ENCODE results near the gene TMPRSS9. TPM values are rescaled to one million over a fixed set of nuclear protein-coding genes. Genes with fewer than 3 reads are reported as not detected.
A peak's percentile ranks its signal among the peaks of the same experiment; 100 is the strongest.

The TMPRSS9 gene
- total and polyA plus RNA-seq, 11 donors: 0.09 to 0.19 TPM; not detected in 9

DNA sequence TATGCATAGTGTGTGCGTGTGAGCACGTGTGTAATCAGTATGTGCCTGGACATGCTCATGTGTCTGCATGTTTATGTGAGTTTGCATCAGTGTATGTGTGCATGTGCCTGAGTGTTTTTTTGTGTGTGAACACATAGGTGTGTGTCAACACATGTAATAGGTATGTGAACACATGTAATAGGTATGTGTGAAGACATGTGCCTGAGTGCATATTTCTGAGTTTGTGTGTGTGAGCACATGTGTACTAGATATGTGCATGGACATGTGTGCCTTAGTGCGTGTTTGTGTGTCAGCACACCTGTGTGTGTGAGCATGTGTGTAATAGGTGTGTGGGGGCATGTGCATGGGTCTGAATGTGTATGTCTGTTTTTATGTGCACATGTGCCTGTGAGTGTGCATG is 24.2 kb upstream of the TMPRSS9 start:
- 64 to 98% (median 90%) methylated on average over 3 of the region's 3 CpGs for WGBS, 4 donors
- H3K27me3 ChIP-seq: no peaks in the 10 kb centered on the region
- no peak overlapping the region for H3K27ac ChIP-seq
- no peaks in the 10 kb centered on the region for H3K9me3 ChIP-seq
- intact Hi-C loops (cut with DNase I): no loop called here
- no peak for ATAC-seq
- peaks cover 0 to 25% (median 20%) of the 10 kb centered on the region in 12 donors for H3K4me1 ChIP-seq
- no peak for DNase-seq
- peaks cover 0 to 28% (median 11%) of the 10 kb centered on the region in 9 donors for H3K36me3 ChIP-seq
- no peak for TF ChIP-seq POLR2A (IDR thresholded peaks at IDR 0.05)
- TF ChIP-seq, protein P1, sequence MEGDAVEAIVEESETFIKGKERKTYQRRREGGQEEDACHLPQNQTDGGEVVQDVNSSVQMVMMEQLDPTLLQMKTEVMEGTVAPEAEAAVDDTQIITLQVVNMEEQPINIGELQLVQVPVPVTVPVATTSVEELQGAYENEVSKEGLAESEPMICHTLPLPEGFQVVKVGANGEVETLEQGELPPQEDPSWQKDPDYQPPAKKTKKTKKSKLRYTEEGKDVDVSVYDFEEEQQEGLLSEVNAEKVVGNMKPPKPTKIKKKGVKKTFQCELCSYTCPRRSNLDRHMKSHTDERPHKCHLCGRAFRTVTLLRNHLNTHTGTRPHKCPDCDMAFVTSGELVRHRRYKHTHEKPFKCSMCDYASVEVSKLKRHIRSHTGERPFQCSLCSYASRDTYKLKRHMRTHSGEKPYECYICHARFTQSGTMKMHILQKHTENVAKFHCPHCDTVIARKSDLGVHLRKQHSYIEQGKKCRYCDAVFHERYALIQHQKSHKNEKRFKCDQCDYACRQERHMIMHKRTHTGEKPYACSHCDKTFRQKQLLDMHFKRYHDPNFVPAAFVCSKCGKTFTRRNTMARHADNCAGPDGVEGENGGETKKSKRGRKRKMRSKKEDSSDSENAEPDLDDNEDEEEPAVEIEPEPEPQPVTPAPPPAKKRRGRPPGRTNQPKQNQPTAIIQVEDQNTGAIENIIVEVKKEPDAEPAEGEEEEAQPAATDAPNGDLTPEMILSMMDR (IDR thresholded peaks at IDR 0.05): no peak
- no peak overlapping the region for H3K4me3 ChIP-seq

- no peak overlapping the region for H3K27ac ChIP-seq
- H3K9me3 ChIP-seq: no peaks in the 10 kb centered on the region
- H3K4me1 ChIP-seq: peaks cover 0 to 20% (median 12%) of the 10 kb centered on the region in 12 donors
- H3K36me3 ChIP-seq: peaks cover 0 to 37% (median 18%) of the 10 kb centered on the region in 9 donors
- H3K4me3 ChIP-seq: no peak overlapping the region
- intact Hi-C loops (cut with DNase I): no loop called here
- no peaks in the 10 kb centered on the region for H3K27me3 ChIP-seq
- no peak for ATAC-seq
- no peak for DNase-seq
- no peak for TF ChIP-seq POLR2A (IDR thresholded peaks at IDR 0.05)
- TF ChIP-seq, protein P1 (IDR thresholded peaks at IDR 0.05): no peak
- WGBS, 4 donors: 83 to 90% (median 87%) methylated on average over 15 to 33 of the region's 33 CpGs
These were observed 23.3 kb upstream of the TMPRSS9 start for GRCh38 chr19:2336528-2337328.

DNA sequence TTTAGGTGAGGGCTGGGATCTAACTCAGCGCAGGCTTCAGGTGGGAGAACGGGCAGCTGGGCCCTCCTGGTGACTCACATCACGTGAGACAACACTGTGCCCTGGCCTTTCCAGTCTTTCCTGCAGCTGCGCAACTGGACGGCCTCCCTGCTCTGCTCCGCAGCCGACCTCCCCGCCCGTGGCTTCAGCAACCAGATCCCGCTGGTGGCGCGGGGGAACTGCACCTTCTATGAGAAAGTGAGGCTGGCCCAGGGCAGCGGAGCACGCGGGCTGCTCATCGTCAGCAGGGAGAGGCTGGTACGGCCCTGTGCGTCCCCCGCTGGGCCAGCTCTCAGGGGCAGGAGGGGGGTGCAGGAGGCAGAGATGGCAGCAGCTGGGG is 22.7 kb upstream of the TMPRSS9 start:
- no peak for DNase-seq
- no peak overlapping the region for H3K4me3 ChIP-seq
- peak in 1 of 4 donors; percentile 10 for ATAC-seq
- no peaks in the 10 kb centered on the region for H3K27me3 ChIP-seq
- H3K36me3 ChIP-seq: peaks cover 0 to 43% (median 21%) of the 10 kb centered on the region in 9 donors
- H3K4me1 ChIP-seq: peaks cover 0 to 14% (median 6%) of the 10 kb centered on the region in 12 donors
- intact Hi-C loops (cut with DNase I): no loop called here
- H3K27ac ChIP-seq: no peak overlapping the region
- TF ChIP-seq, protein P1 (IDR thresholded peaks at IDR 0.05): no peak
- TF ChIP-seq POLR2A (IDR thresholded peaks at IDR 0.05): no peak
- no peaks in the 10 kb centered on the region for H3K9me3 ChIP-seq
- WGBS, 4 donors: 75 to 82% (median 80%) methylated on average over 16 to 19 of the region's 19 CpGs

- TF ChIP-seq, protein P1 (IDR thresholded peaks at IDR 0.05): no peak
- no peak for TF ChIP-seq POLR2A (IDR thresholded peaks at IDR 0.05)
- H3K4me3 ChIP-seq: no peak overlapping the region
- peaks cover 0 to 8% (median 2%) of the 10 kb centered on the region in 12 donors for H3K4me1 ChIP-seq
- ATAC-seq (no peak), DNase-seq (no peak)
- no peak overlapping the region for H3K27ac ChIP-seq
- WGBS, 4 donors: 94 to 97% (median 97%) methylated on average over 9 to 21 of the region's 21 CpGs
- no peaks in the 10 kb centered on the region for H3K27me3 ChIP-seq
- peaks cover 0 to 50% (median 23%) of the 10 kb centered on the region in 9 donors for H3K36me3 ChIP-seq
- H3K9me3 ChIP-seq: no peaks in the 10 kb centered on the region
- intact Hi-C loops (cut with DNase I): no loop called here
These were observed 21.9 kb upstream of the TMPRSS9 start for GRCh38 chr19:2338055-2338615.

Measured in heart left ventricle (tissue), 16 donors.